Measurements from ENCODE around the gene ABAT. TPM values are rescaled to one million over a fixed set of nuclear protein-coding genes. Genes with fewer than 3 reads are reported as not detected.

Gene ABAT
- total RNA-seq, 2 experiments from 2014 or later = 4.1 to 4.4 TPM

DNA sequence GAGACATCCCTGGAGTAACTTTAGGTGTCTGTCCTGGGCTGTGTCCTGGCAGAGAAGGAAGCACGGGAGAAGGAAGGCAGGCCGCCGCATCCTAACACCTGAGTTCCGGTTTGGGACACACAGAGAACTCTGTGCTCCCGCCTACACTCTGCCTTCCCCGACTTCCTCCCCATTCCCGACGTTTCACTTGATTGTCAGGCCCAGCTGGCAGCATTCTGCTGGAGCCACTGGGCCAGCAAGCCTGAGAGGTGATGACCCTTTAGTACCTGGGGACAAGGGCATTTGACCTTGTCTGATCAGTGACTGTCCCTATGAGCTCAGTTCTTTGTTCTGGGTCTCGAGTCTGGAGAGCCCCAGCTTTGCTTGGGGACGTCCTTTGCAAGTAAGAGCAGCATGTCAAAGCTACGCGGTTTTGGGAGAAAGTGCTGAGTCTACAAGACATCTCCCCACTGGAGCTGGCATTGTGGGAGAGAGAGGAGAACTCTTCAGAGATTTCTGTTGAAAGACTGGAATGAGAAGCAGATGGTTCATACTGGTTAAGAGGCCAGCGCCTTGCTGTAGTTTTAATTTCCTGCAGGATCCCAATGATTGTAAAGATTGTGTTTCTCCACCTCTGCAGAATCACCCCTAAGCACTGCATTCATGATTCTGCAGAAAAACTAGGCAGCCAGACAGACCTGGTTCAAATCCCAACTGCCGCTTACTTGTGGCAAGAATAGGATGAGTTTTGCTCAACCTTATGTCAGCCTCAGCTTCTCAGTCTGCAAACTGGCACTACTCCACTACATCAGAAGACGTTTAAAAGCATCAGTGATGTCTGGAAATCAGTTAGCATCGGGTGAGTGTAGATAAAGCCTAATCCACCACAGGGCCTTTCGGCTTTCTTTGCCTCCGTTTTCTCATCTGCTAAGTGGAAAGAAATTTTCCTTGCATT lies 20.6 kb downstream of the ABAT start:
- no peak for ATAC-seq (ENCODE audit: poor library complexity)
- no peak for DNase-seq
- ChIA-PET POLR2A (no interaction called here), CTCF (no interaction called here)
- H3K36me3 Mint-ChIP-seq (ENCODE audit: low read depth) = peaks cover 23% of the 10 kb centered on the region
- no peaks in the 10 kb centered on the region for H3K27me3 ChIP-seq (ENCODE audit: control insufficient read depth in 1 of 2, insufficient read depth in 2 of 2, low read length in 2 of 2)
- intact Hi-C loops (cut with DNase I, micrococcal nuclease) = no loop called here
- H3K4me3 Mint-ChIP-seq = no peak overlapping the region
- TF ChIP-seq CTCF (IDR thresholded peaks at IDR 0.05) = no peak
- no peak overlapping the region for H3K4me3 ChIP-seq (ENCODE audit: low read length)
- no peak overlapping the region for H3K27ac ChIP-seq (ENCODE audit: low read depth in 1 of 2, low read length in 2 of 2)
- H3K4me1 Mint-ChIP-seq (ENCODE audit: low read depth) = no peaks in the 10 kb centered on the region
- H3K4me1 ChIP-seq (ENCODE audit: insufficient read depth, low read length) = no peaks in the 10 kb centered on the region
- H3K27me3 Mint-ChIP-seq = no peaks in the 10 kb centered on the region
- H3K9me3 ChIP-seq (ENCODE audit: control insufficient read depth in 1 of 2, insufficient read depth in 1 of 2, low read length in 2 of 2) = peaks cover 1 to 2% of the 10 kb centered on the region in 2 experiments
- H3K9me3 Mint-ChIP-seq = no peaks in the 10 kb centered on the region
- H3K27ac Mint-ChIP-seq = no peak overlapping the region
- H3K36me3 ChIP-seq (ENCODE audit: insufficient read depth, low read length) = no peaks in the 10 kb centered on the region

- no peak for TF ChIP-seq CTCF (IDR thresholded peaks at IDR 0.05)
- Histone ChIP-seq H3K4me1 (ENCODE audit: insufficient read depth, low read length) (no peaks in the 10 kb centered on the region), H3K4me3 (ENCODE audit: low read length) (no peak overlapping the region), H3K27me3 (ENCODE audit: control insufficient read depth in 1 of 2, insufficient read depth in 2 of 2, low read length in 2 of 2) (no peaks in the 10 kb centered on the region), H3K36me3 (ENCODE audit: insufficient read depth, low read length) (no peaks in the 10 kb centered on the region), H3K27ac (ENCODE audit: low read depth in 1 of 2, low read length in 2 of 2) (no peak overlapping the region), H3K9me3 (ENCODE audit: control insufficient read depth in 1 of 2, insufficient read depth in 1 of 2, low read length in 2 of 2) (no peaks in the 10 kb centered on the region)
- no peaks in the 10 kb centered on the region for H3K4me1 Mint-ChIP-seq (ENCODE audit: low read depth)
- intact Hi-C loops (cut with DNase I, micrococcal nuclease) = no loop called here
- POLR2A ChIA-PET = no interaction called here
- no peak for ATAC-seq (ENCODE audit: poor library complexity)
- no peak for DNase-seq
- CTCF ChIA-PET = no interaction called here
- H3K9me3 Mint-ChIP-seq = no peaks in the 10 kb centered on the region
- H3K36me3 Mint-ChIP-seq (ENCODE audit: low read depth) = peaks cover 10% of the 10 kb centered on the region
- no peak overlapping the region for H3K4me3 Mint-ChIP-seq
- H3K27ac Mint-ChIP-seq = no peak overlapping the region
- H3K27me3 Mint-ChIP-seq = no peaks in the 10 kb centered on the region
Measured at GRCh38 chr16:8696880-8697279, 22.5 kb downstream of the ABAT start.

GRCh38 chr16:8697965-8698364 lies 23.5 kb downstream of the ABAT start:
- ChIA-PET CTCF (no interaction called here), POLR2A (no interaction called here)
- Mint-ChIP-seq H3K27ac (no peak overlapping the region), H3K36me3 (ENCODE audit: low read depth) (peaks cover 13% of the 10 kb centered on the region), H3K9me3 (no peaks in the 10 kb centered on the region), H3K4me3 (no peak overlapping the region), H3K4me1 (ENCODE audit: low read depth) (no peaks in the 10 kb centered on the region), H3K27me3 (no peaks in the 10 kb centered on the region)
- intact Hi-C loops (cut with DNase I, micrococcal nuclease) = no loop called here
- H3K36me3 ChIP-seq (ENCODE audit: insufficient read depth, low read length) = no peaks in the 10 kb centered on the region
- TF ChIP-seq CTCF (IDR thresholded peaks at IDR 0.05) = no peak
- no peak overlapping the region for H3K4me3 ChIP-seq (ENCODE audit: low read length)
- H3K27ac ChIP-seq (ENCODE audit: low read depth in 1 of 2, low read length in 2 of 2) = no peak overlapping the region
- DNase-seq (no peak), ATAC-seq (ENCODE audit: poor library complexity) (no peak)
- no peaks in the 10 kb centered on the region for H3K4me1 ChIP-seq (ENCODE audit: insufficient read depth, low read length)
- no peaks in the 10 kb centered on the region for H3K9me3 ChIP-seq (ENCODE audit: control insufficient read depth in 1 of 2, insufficient read depth in 1 of 2, low read length in 2 of 2)
- no peaks in the 10 kb centered on the region for H3K27me3 ChIP-seq (ENCODE audit: control insufficient read depth in 1 of 2, insufficient read depth in 2 of 2, low read length in 2 of 2)
